ENCODE results near the gene MYH2.
"Not testable (repeated sequence)": the region's sequence is repeated elsewhere in the genome, so short reads cannot be mapped to it uniquely, and the experiment has no call there.

Gene MYH2

GRCh38 chr17:10549096-10549842 is at the start of gene MYH2:
Gene MYH2 (minus strand): TSS chr17:10549658. CDS start chr17:10547920, 1,738 bp downstream.
- no peak for DNase-seq

GRCh38 chr17:10598621-10599020 is 49.2 kb upstream of the MYH2 start:
- no peak for DNase-seq

GRCh38 chr17:10589553-10590145 is 40.2 kb upstream of the MYH2 start:
- no peak for DNase-seq

DNA sequence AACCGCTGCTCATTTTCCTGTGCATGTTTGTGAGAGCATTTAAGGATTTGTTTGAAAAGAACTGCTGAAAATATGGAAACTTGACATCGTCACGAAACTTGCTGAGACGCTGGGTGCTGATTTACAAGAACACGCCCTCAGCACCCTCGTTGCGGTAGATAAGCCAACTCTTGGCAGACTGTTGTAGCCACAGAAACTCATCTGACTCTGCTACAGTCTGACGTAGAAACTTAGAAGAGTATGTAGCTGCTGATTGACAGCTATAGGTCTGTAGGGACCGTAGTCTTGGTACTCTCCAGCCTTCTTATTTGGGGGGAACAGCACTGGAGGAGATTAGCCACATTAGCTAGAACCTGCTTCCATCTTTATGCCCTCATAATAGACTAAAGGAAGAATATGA is 36.1 kb upstream of the MYH2 start:
- DNase-seq: no peak

GRCh38 chr17:10583834-10584233 is 34.4 kb upstream of the MYH2 start:
- no peak for DNase-seq

DNA sequence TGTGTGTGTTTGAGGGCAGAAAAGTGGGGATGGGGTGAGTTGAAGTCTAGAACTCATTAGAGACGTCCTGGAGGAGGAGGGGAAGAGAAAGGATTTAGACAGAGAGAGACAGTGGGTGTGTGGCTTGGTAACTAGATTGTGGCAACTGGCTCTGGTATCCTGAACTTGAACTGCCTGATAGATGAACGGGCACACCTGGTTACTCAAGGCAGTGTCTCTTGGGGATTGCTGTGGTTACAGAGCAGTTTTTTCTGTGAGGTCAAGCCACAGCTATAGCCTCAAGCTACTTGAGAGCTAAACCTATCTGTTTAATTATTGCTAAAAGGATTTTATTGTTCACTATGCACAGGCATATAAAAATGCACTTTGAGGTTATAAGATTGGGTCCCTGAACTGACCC is 29.8 kb upstream of the MYH2 start:
- DNase-seq: no peak

DNA sequence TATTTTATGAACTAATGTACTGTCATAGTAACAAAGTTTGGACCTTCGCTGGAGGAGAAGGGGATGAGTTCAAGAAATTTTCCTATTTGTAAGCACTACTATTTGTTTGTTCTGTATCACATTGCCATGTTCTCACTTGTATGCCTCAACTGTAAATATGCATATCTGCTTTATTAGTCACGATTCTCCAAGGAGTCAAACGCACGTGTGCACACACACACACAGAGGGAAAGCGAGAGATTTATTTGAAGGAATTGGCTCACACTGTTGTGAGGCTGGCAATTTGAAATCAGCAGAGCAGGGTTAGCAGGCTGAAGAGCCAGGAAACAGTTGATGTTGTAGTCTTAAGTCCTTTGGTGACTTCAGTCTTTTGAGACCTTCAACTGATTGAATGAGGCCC is 24.9 kb upstream of the MYH2 start:
- DNase-seq: no peak

DNA sequence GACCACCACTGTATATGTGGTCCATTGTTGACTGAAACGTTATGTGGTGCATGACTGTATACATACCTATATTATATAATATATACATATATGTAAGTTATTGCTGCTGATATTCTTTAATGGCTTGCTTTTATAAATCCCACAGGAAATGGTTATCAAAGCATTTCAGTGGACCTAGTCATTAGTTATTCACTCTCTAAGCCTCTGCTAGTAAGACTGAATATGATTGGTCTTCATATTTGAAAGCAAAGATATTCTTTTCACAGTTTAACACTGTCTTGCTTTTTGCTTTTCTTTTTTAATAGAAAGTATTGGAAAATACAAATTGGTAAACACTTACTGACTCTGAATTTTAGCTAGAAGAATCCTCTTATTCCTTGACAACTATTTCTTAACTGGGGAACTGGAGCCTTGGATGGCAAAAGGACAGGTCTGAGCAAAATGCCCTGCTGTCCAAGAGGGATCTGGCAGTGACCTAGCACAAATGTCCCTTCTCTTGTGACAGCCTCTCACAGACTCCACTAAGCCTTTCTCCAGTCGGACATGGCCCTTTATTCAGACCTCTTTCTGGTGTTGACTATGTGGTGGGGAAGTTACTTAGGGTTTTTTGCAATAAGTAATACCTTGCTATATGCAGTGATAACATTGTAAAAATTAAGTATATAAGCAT is 14.7 kb upstream of the MYH2 start:
- DNase-seq: no peak

DNA sequence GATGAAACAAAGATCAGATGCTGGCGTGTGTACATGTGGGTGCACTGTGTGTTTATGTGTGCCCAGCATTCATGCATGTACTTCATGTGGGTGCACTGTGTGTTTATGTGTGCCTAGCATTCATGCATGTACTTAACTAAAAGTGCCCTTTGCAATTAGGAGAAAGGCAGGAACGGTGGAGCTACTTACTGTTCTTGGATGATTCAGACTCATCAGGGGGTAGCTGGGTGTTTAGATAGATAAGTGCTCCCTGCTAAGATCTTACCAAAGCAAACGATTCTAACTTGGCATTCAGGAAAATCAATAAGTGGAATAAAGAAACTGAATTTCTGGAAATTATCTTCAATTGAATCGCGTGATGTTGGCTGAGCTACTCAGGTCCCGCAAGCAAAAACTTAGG is 8.6 kb upstream of the MYH2 start:
- no peak for DNase-seq

DNA sequence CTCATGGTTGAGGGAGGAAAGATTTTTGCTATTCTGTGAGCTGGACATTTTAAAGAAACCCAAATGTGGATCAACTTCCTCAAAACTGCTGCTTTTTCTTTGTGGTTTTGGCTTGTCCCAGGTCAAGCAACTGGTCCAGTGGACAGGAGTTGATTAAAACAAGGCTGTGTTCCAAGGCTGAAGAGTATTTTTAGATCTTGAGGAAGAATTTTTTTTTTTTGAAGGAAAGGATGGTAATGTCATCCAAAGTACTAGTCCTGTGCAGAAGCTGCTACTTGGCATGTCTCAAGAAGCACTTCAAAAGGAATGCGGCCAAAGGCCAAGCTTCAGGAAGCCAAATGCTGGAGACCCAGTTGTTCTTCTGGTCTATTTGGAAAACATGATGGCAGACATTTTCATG is 8.0 kb upstream of the MYH2 start:
- DNase-seq: no peak

- no peak for DNase-seq
Measured at GRCh38 chr17:10556301-10557005, 7.0 kb upstream of the MYH2 start.

- DNase-seq: no peak
Measured at GRCh38 chr17:10550014-10550413, 556 bp upstream of the MYH2 start.

- DNase-seq: no peak
Measured at GRCh38 chr17:10547351-10547750, 2.1 kb downstream of the MYH2 start.

DNA sequence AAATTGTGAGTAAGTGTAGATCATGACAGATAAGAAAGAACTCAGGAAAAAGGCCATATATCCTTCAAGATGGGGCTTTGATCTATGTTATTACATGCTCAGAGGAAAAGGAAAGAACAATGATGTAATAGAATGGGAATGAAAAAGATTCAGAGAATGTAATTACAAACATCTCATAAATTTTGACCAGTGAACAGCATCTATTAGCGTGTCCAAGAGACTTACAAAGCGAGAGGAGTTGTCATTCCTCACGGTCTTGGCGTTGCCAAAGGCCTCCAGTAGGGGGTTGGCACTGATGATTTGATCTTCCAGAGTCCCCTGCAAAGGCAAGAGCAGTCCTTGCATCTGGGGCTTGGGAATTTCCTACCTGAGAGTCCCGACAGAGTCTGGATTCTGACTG is 6.0 kb downstream of the MYH2 start:
- DNase-seq: not testable (repeated sequence)

GRCh38 chr17:10541179-10541578 is 8.3 kb downstream of the MYH2 start:
- not testable (repeated sequence) for DNase-seq

DNA sequence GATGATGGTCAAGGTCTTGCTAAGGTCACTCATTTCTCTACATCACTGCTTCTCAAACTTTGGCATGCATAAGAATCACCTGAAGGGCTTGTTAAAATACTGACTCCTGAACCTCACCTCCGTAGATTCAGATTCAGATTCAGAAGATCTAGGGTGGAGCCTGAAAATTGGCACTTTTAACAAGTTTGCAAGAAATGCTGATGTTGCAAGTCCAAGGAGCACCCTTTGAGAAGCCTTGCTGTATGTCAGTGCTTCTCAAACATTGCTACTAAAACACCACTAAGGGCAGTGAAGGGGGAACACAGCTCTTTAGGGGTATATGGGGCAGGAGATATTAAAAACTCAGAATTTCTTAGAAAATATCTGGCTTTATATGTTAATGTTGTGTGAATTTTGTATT is 17.4 kb downstream of the MYH2 start:
- DNase-seq: no peak

DNA sequence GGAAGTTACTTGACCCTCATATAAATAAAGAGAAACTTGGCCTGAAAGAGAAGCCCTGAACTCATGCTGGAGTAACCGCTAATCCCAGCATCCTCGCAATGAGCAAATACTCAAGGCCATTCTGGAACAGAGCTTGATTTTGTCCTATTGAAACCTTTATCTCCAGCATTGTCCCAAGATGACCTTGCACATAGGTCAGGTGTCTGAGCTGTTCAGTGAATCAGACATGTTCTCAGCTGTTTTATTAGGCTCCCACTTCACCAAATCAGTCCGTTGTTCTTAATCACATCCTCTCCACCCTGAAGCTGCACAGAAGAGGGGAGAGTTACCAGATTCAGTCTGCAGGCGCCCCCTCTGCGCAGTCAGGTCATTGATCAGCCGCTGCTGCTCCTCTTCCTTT is 22.0 kb downstream of the MYH2 start:
- no peak for DNase-seq

DNA sequence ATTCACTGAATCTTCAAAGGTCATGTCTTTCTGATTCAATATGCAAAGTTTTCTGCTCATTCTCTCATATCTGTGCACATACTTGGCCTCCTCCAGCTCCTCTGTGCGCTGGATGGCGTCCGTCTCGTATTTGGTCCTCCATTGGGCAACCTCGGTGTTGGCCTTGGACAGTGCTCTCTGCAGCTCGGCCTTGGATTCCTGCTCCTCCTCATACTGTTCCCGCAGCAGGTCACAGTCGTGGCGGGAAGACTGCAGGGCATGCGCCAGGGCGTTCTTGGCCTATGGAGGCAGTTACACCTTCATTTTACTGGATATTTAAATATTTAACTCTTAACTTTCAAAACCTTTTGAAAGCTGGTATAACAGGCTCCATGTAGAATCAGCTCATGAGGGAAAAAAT is 22.9 kb downstream of the MYH2 start:
- DNase-seq: no peak

DNA sequence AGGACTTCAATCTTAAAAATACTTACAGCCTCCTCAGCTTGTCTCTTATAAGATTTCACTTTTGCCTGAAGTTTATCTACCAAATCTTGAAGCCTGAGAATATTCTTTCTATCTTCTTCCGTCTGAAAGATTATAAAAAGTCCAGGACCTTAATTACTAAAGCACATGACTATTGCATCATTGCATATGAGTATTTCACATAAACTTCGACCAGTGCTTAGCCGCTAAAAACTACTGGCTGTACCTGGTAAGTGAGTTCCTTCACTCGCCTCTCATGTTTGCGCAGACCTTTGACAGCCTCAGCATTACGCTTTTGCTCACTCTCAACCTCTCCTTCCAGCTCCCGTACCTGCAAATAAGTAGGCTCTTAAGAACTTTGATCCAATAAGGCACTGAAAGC is 26.4 kb downstream of the MYH2 start:
- no peak for DNase-seq

- DNase-seq: no peak
Measured at GRCh38 chr17:10521949-10522348, 27.5 kb downstream of the MYH2 start.

DNA sequence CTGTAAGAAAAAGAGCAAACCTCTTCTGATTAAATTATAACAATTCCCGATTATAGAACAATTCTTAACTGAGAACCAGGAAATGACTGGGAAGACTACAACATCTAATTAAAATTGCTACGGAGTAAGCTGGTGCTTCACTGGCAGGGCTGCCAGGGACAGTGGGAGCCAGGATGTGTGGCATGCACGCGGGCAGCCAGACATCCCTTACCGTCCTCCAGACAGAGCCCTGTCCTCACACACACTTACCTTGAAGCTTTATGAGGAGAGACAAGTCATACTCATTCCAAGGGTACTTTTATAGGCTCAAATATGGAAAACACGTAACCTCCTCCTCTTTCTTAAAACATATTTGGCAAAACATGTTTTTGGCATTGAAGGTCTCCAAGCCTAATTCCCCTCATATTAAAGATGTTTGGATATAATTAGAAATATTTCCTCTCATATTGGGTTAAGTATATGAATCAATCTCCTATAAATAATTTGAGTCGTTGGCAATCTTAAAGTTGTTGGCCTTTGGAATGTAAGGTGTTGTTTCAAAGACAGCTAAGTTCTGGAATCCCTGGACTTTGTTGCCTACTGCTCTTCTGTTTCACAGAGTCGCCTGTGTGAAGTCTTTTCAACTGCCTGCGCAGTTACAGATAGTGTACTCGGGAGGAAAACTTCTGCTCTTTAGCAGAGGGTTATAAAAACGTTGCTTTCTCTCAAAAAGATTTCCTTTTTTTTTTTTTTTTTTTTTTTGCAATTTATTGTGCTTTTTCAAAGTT is 31.0 kb downstream of the MYH2 start, which contains the start of gene MYH1:
MYH1 (minus strand) TSS at position 272 of the 767 bp plus-strand sequence. CDS start 1,900 bp downstream, outside the sequence.
- DNase-seq: no peak

- no peak for DNase-seq
Measured at GRCh38 chr17:10516638-10517037, 32.8 kb downstream of the MYH2 start.

DNA sequence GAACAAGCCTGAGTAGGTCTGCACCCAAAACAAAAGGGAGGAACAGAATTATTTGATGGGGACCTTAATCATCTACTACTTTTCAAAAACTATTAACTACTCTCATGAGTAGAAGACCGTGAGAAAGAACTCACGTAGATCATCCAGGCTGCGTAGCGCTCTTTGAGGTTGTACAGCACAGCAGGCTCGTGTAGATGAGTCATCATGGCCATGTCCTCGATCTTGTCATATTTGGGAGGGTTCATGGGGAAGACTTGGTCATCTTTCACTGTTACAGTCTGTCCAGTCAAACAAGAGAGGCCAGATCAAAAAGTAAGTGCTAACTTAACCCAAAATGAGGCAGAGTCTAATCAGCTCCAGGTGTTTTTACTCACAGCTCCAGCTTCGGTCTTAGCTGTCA is 33.4 kb downstream of the MYH2 start:
- DNase-seq: no peak

Data from Kasumi-1 (cell line).